CD8-positive, alpha-beta memory T cell (primary cell): ENCODE measurements around the gene KCTD2. TPM values are rescaled to one million over a fixed set of nuclear protein-coding genes. Genes with fewer than 3 reads are reported as not detected.

Source experiments
- CTCF ChIA-PET: fragments of 350-600 bp; sonication (Branson Sonifier 250); formaldehyde crosslinking; loops from one replicate; lab custom pipeline; 2021; ENCODE audit warnings: antibody characterized with exemption; lab: Charles Lee
- POLR2A ChIA-PET: fragments of 350-600 bp; sonication (Branson Sonifier 250); formaldehyde crosslinking; loops from one replicate; lab custom pipeline; 2021; ENCODE audit warnings: antibody characterized with exemption; lab: Charles Lee
- DNase-seq, 5 donors: peaks; one replicate each; pipeline versions ENCODE4 v3.0.0 to v3.0.0-alpha.2; 2020 to 2022; ENCODE audit warnings: mixed read lengths in 1 of 5
- H3K27ac ChIP-seq: one replicate; pipeline ENCODE4 v1.7.0; 2013; ENCODE audit warnings: low read depth, mild to moderate bottlenecking, low read length, moderate library complexity
- H3K27me3 ChIP-seq: 2 replicates; pipeline ENCODE4 v1.7.0; 2013; ENCODE audit warnings: low read length, mild to moderate bottlenecking; ENCODE audit not compliant: insufficient read depth, poor library complexity, severe bottlenecking
- H3K36me3 ChIP-seq: 2 replicates; pipeline ENCODE4 v1.7.0; 2013; ENCODE audit warnings: mild to moderate bottlenecking, low read length, moderate library complexity; ENCODE audit not compliant: insufficient read depth
- H3K4me1 ChIP-seq: 2 replicates; pipeline ENCODE4 v1.7.0; 2013; ENCODE audit warnings: mild to moderate bottlenecking, low read length, moderate library complexity; ENCODE audit not compliant: insufficient read depth
- H3K4me3 ChIP-seq: 2 replicates; pipeline ENCODE4 v1.7.0; 2013; ENCODE audit warnings: mild to moderate bottlenecking, low read length
- H3K9me3 ChIP-seq: 2 replicates; pipeline ENCODE4 v1.7.0; 2013; ENCODE audit warnings: mild to moderate bottlenecking, low read length
- H3K27ac Mint-ChIP-seq, 8 donors: one replicate each; pipeline ENCODE4 v1.8.0; 2020 to 2021; ENCODE audit warnings: mixed read lengths in 8 of 8, mild to moderate bottlenecking in 6 of 8, inconsistent platforms in 3 of 8, moderate library complexity in 3 of 8
- H3K27me3 Mint-ChIP-seq, 2 donors: one replicate each; pipeline ENCODE4 v1.8.0; 2020 to 2021; ENCODE audit warnings: mixed read lengths in 2 of 2, mild to moderate bottlenecking in 1 of 2, moderate library complexity in 1 of 2
- H3K36me3 Mint-ChIP-seq, 3 donors: one replicate each; pipeline ENCODE4 v1.8.0; 2020 to 2021; ENCODE audit warnings: mixed read lengths in 3 of 3, inconsistent platforms in 1 of 3, mild to moderate bottlenecking in 1 of 3
- H3K4me1 Mint-ChIP-seq, 3 donors: one replicate each; pipeline ENCODE4 v1.8.0; 2020 to 2021; ENCODE audit warnings: mixed read lengths in 3 of 3, inconsistent platforms in 1 of 3, mild to moderate bottlenecking in 1 of 3
- H3K4me3 Mint-ChIP-seq, 7 donors: one replicate each; pipeline ENCODE4 v1.8.0; 2020 to 2021; ENCODE audit warnings: mixed read lengths in 7 of 7, mild to moderate bottlenecking in 6 of 7, moderate library complexity in 4 of 7, inconsistent platforms in 2 of 7
- H3K9me3 Mint-ChIP-seq, 5 donors: one replicate each; pipeline ENCODE4 v1.8.0; 2020 to 2022; ENCODE audit warnings: mixed read lengths in 5 of 5, mild to moderate bottlenecking in 3 of 5, moderate library complexity in 2 of 5, inconsistent platforms in 1 of 5
- polyA plus RNA-seq: library from polyadenylated mRNA; unstranded; fragments of 300-500 nt; fragmentation: Illumina TruSeq; gene quantifications from one replicate; pipeline ENCODE4 v1.2.3, GENCODE V29; 2021
- total RNA-seq, 2 experiments: library from RNA; stranded (reverse); gene quantifications; one replicate each; pipeline ENCODE4 v1.2.3, GENCODE V29; 2021

Gene KCTD2
- total and polyA plus RNA-seq, 3 experiments from 2014 or later: 8.0 to 23.8 (median 22.2) TPM

DNA sequence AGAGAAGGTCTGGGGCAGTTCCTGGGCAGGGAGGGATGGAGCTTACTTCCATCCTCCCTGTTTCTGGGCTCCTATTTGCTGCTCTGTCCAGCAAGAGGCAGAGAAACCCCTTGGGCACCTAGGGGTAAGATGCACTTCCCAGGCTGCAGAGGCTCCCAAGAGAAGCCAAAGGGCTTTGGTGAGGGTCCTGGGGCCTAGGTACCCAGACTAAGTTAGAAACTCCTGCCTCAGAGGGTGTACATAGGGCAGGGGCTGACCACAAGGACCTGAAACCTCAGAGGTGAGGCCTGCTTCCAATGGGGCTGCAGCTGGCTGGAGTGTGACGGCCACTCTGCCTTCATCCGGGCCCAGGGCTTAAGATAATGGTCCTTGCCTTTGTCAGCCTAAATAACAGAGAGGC lies 61.2 kb downstream of the KCTD2 start:
- Histone ChIP-seq H3K4me3 (no peak overlapping the region), H3K36me3 (no peaks in the 10 kb centered on the region)

DNA sequence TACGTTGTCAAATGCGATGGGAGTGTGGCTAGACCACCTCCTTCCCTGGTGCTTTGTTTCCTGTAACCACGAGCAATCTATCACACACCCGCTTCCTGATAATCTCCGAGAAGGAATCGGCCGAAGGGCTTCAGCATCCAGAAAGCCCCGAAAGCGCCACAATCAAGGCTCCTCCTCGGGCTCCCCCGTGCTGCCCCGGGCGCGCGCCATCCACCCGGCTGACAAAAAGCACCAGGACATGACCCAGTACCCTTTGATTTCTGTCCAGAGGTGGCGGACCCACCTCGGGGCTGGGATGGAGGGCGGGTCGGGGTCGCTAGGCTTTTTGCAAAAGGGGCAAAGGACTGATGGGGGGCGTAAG lies 62.0 kb downstream of the KCTD2 start:
- no peaks in the 10 kb centered on the region for H3K27me3 Mint-ChIP-seq
- H3K9me3 ChIP-seq: no peaks in the 10 kb centered on the region
- CTCF ChIA-PET: interaction anchor here (1.0 to 10.7 kb wide), 4 partner anchors 18 to 93 kb away, joined by 3 to 194 read pairs (median 78); partner anchors contain the start of gene NT5C
- H3K27ac Mint-ChIP-seq: peak overlapping the region; percentile 7 to 91 (median 74)
- peak overlapping the region; percentile 87 to 93 (median 91) for H3K4me3 Mint-ChIP-seq
- DNase-seq: peak in 1 of 5 donors; percentile 33
- no peaks in the 10 kb centered on the region for H3K36me3 ChIP-seq
- H3K4me1 Mint-ChIP-seq: peaks cover 24 to 36% (median 30%) of the 10 kb centered on the region in 3 donors
- H3K36me3 Mint-ChIP-seq: peaks cover 0 to 13% (median 5%) of the 10 kb centered on the region in 3 donors
- peak overlapping the region; percentile 93 for H3K4me3 ChIP-seq
- H3K27ac ChIP-seq: no peak overlapping the region
- H3K27me3 ChIP-seq: no peaks in the 10 kb centered on the region
- POLR2A ChIA-PET: interaction anchor here (1.0 to 2.0 kb wide), 7 partner anchors 15 to 162 kb away, joined by 3 to 12 read pairs (median 5); partner anchors contain the start of genes MIF4GD, NT5C, SLC16A5 and SUMO2
- H3K9me3 Mint-ChIP-seq: no peaks in the 10 kb centered on the region
- peaks cover 22% of the 10 kb centered on the region for H3K4me1 ChIP-seq

More for the DNA sequence above, 61.2 kb downstream of the KCTD2 start:
- ChIA-PET POLR2A (no interaction called here), CTCF (interaction anchor here (0.7 kb wide), 1 partner anchor 67 kb away, joined by 3 read pairs; no protein-coding TSS in a partner anchor)
- peak overlapping the region; percentile 87 to 93 (median 91) for H3K4me3 Mint-ChIP-seq
- no peaks in the 10 kb centered on the region for H3K9me3 ChIP-seq
- H3K27ac Mint-ChIP-seq: peak overlapping the region in 2 of 8 donors; percentile 69 to 81
- no peaks in the 10 kb centered on the region for H3K27me3 Mint-ChIP-seq
- H3K9me3 Mint-ChIP-seq: no peaks in the 10 kb centered on the region
- H3K36me3 Mint-ChIP-seq: peaks cover 0 to 11% (median 5%) of the 10 kb centered on the region in 3 donors
- peaks cover 17% of the 10 kb centered on the region for H3K4me1 ChIP-seq
- no peak overlapping the region for H3K27ac ChIP-seq
- no peak for DNase-seq
- no peaks in the 10 kb centered on the region for H3K27me3 ChIP-seq
- peaks cover 20 to 31% (median 24%) of the 10 kb centered on the region in 3 donors for H3K4me1 Mint-ChIP-seq

DNA sequence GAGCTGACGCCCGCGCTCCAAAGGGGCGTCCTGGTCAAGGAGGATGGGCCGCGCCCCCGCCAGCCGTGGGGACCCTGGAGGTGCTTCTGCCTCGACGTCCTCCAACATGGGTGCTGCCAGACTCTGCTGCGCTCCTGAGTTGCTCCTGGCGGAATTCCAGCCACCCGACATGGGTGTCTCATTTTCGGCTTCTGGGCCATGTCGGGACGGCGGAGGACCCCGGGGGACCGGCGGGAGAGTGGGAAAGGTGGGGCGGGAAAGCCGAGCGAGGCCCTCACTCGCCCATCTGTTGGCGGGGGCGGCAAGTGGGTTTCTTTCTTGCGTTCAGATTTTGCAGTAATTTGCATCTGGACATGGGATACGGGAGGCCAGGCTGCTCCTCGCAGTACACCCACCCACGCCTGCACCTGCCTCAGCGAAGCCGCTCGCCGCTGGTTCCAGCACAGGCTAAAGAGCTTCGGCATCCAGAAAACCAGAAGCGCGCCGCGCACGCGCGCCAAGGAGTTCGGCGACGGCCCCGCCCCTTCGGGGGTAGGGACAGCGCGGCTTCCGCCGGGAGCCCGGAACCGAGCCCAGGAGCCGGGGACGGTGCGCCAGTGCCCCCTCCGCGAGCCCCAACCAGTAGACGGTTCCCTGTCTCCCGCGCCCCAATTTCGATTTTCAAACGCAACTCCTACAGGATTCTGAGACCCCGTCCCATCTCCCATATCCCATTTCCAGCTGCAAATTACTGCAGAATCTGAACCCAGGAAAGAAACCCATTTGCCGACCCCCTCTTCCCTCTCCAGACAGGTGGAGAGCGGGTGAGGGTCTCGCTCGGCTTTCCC lies 62.6 kb downstream of the KCTD2 start, which contains the start of gene ARMC7:
Gene ARMC7 (plus strand): TSS at position 563 of the 827 bp plus-strand sequence. CDS start 320 bp downstream, outside the sequence.
- ChIA-PET CTCF (interaction anchor here (1.0 to 10.7 kb wide), 6 partner anchors 17 to 148 kb away, joined by 3 to 194 read pairs (median 8); partner anchors contain the start of genes NT5C and SLC16A5), POLR2A (interaction anchor here (0.6 to 2.0 kb wide), 9 partner anchors 14 to 161 kb away, joined by 3 to 12 read pairs (median 5); partner anchors contain the start of genes MIF4GD, NT5C, SLC16A5 and SUMO2)
- Mint-ChIP-seq H3K4me1 (peaks cover 29 to 42% (median 36%) of the 10 kb centered on the region in 3 donors), H3K9me3 (no peaks in the 10 kb centered on the region), H3K36me3 (peaks cover 0 to 19% (median 7%) of the 10 kb centered on the region in 3 donors), H3K27ac (peak within 1 kb of the TSS; percentile 81 to 96 (median 91)), H3K27me3 (no peaks in the 10 kb centered on the region), H3K4me3 (peak within 1 kb of the TSS; percentile 87 to 93 (median 91))
- Histone ChIP-seq H3K36me3 (no peaks in the 10 kb centered on the region), H3K27ac (peak within 1 kb of the TSS; percentile 59), H3K4me3 (peak within 1 kb of the TSS; percentile 93), H3K27me3 (no peaks in the 10 kb centered on the region), H3K9me3 (no peaks in the 10 kb centered on the region), H3K4me1 (peaks cover 28% of the 10 kb centered on the region)
- DNase-seq: peak; percentile 86 to 92 (median 88)

DNA sequence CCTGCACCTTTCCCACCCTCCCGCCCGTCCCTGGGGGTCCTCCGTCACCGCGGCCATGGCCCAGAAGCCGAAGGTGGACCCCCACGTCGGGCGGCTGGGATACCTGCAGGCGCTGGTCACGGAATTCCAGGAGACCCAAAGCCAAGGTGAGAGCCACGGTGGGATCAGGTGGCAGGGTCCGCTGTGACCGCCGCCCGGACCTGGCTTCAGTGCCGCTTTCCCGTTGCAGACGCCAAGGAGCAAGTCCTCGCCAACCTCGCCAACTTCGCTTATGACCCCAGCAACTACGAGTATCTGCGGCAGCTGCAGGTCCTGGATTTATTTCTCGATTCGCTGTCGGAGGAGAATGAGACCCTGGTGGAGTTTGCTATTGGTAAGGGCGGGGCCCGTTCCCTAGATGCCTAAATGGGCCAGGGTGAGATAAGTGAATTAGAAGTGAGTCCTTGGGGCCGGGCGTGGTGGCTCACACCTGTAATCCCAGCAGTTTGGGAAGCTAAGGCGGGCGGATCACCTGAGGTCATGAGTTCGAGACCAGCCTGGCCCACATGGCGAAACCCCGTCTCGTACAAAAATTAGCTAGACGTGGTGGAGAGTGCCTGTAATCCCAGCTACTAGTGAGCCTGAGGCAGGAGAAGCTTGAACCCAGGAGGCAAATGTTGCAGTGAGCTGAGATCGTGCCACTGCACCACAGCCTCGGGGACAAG lies 63.4 kb downstream of the KCTD2 start:
- no peaks in the 10 kb centered on the region for H3K27me3 ChIP-seq
- peaks cover 29% of the 10 kb centered on the region for H3K4me1 ChIP-seq
- H3K4me3 ChIP-seq: peak overlapping the region; percentile 93
- peak overlapping the region; percentile 59 for H3K27ac ChIP-seq
- H3K9me3 ChIP-seq: no peaks in the 10 kb centered on the region
- ChIA-PET CTCF (interaction anchor here (0.6 to 10.7 kb wide), 11 partner anchors 16 to 149 kb away, joined by 3 to 194 read pairs (median 4); partner anchors contain the start of genes MRPL58, NT5C, NUP85 and SLC16A5), POLR2A (interaction anchor here (0.6 to 2.0 kb wide), 10 partner anchors 14 to 160 kb away, joined by 3 to 12 read pairs (median 4); partner anchors contain the start of genes MIF4GD, NT5C, SLC16A5 and SUMO2)
- Mint-ChIP-seq H3K9me3 (no peaks in the 10 kb centered on the region), H3K4me1 (peaks cover 34 to 47% (median 41%) of the 10 kb centered on the region in 3 donors), H3K27me3 (no peaks in the 10 kb centered on the region), H3K36me3 (peaks cover 0 to 21% (median 7%) of the 10 kb centered on the region in 3 donors), H3K4me3 (peak overlapping the region; percentile 87 to 93 (median 91)), H3K27ac (peak overlapping the region; percentile 77 to 96 (median 91))
- no peaks in the 10 kb centered on the region for H3K36me3 ChIP-seq
- DNase-seq: peak in 1 of 5 donors; percentile 53

DNA sequence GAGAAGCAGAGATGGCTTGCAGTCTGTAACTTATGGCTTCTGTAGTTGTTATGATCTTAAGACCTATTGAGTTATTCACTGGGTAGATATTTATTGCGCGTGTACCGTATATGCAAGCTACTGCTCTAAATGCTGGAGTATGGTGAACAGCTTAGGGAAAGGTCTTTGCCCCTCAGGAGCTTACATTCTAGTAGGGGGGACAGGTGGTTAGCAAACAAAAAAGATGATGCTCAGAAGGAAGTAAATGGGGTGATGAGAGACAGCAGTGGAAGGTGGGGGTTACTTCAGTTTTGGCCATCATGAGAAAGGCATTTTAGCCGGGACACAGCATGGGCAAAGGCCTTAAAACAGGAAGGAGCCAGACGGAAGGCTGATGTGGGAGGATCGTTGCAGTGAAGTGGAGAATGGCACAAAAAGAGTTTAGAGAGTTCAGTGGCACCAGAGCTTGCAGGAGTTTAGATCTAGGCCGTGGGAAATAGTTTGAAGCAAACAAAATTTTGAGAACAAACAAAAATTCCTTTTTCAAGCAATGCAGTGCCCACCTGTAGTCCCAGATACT lies 64.8 kb downstream of the KCTD2 start:
- Histone ChIP-seq H3K27me3 (no peaks in the 10 kb centered on the region), H3K36me3 (no peaks in the 10 kb centered on the region), H3K4me1 (peaks cover 29% of the 10 kb centered on the region), H3K9me3 (no peaks in the 10 kb centered on the region), H3K27ac (no peak overlapping the region), H3K4me3 (no peak overlapping the region)
- peak overlapping the region; percentile 54 to 91 (median 71) for H3K4me3 Mint-ChIP-seq
- POLR2A ChIA-PET: interaction anchor here (0.7 to 1.0 kb wide), 2 partner anchors 34 to 90 kb away, joined by 3 read pairs; no protein-coding TSS in a partner anchor
- H3K9me3 Mint-ChIP-seq: no peaks in the 10 kb centered on the region
- H3K27ac Mint-ChIP-seq: peak overlapping the region; percentile 20 to 82 (median 35)
- no peaks in the 10 kb centered on the region for H3K27me3 Mint-ChIP-seq
- peaks cover 0 to 21% (median 7%) of the 10 kb centered on the region in 3 donors for H3K36me3 Mint-ChIP-seq
- DNase-seq: no peak
- CTCF ChIA-PET: interaction anchor here (0.6 to 10.7 kb wide), 13 partner anchors 9 to 300 kb away, joined by 3 to 194 read pairs (median 4); partner anchors contain the start of genes NT5C and NUP85
- H3K4me1 Mint-ChIP-seq: peaks cover 37 to 54% (median 41%) of the 10 kb centered on the region in 3 donors

DNA sequence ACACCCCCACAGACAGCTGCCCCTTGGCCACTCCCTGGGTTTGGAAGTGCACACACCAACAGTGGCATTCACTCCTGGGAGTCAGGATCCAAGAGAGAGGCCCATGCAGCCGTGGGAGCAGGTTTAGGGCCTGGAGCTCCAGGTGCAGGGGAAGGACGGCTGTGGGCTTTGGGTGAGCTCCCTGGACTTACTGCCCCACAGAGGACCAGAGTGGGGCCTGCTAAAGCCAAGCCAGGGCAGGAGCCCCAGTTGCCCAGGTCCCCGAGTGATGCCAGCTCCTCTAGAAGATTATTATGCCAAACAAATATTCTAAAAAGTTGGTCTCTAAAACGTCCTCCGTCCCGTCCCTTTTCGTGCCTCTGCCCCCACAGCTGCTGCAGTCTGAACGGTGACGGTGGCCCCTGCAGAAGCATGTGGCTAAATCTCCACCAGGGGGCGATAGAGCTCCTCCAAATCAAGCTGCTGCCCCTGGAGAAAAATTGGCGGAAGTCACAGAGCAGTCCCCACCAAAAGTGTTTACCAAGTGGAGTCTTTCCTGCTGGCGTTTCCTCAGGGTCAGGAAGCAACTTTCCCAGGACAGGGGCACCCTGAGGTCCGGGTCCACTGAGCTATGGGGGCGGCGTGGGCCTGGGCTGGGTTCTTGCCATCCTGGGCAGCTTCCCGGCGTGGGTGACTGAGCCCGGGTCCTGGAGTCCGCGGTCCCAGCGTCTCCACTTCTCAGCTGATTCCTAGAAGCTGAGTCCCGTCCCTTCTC lies 67.0 kb downstream of the KCTD2 start:
- ChIA-PET CTCF (interaction anchor here (0.5 to 10.7 kb wide), 69 partner anchors 11 to 342 kb away, joined by 3 to 194 read pairs (median 5); partner anchors contain the start of genes ATP5PD, GGA3, GRB2 and HID1), POLR2A (interaction anchor here (0.6 to 1.8 kb wide), 13 partner anchors 10 to 666 kb away, joined by 3 to 25 read pairs (median 6); partner anchors contain the start of genes GGA3, JPT1, MIF4GD and MRPS7)
- Histone ChIP-seq H3K4me3 (peak overlapping the region; percentile 94), H3K36me3 (no peaks in the 10 kb centered on the region), H3K27ac (peak overlapping the region; percentile 64), H3K9me3 (no peaks in the 10 kb centered on the region), H3K4me1 (peaks cover 24% of the 10 kb centered on the region), H3K27me3 (no peaks in the 10 kb centered on the region)
- Mint-ChIP-seq H3K27ac (peak overlapping the region; percentile 72 to 97 (median 88)), H3K9me3 (no peaks in the 10 kb centered on the region), H3K4me3 (peak overlapping the region; percentile 84 to 92 (median 88)), H3K4me1 (peaks cover 32 to 54% (median 33%) of the 10 kb centered on the region in 3 donors), H3K36me3 (peaks cover 0 to 30% (median 7%) of the 10 kb centered on the region in 3 donors), H3K27me3 (no peaks in the 10 kb centered on the region)
- DNase-seq: peak; percentile 84 to 92 (median 85)
